GM19025 (cell line): ENCODE results near the gene SUN1.

Source experiments
- ATAC-seq: cut with Tn5 transposase; IDR thresholded peaks from one replicate; pipeline ENCODE4 v1.9.1; 2021; ENCODE audit warnings: mild to moderate bottlenecking, low read depth, moderate library complexity; ENCODE audit not compliant: unreplicated experiment

Gene SUN1

DNA sequence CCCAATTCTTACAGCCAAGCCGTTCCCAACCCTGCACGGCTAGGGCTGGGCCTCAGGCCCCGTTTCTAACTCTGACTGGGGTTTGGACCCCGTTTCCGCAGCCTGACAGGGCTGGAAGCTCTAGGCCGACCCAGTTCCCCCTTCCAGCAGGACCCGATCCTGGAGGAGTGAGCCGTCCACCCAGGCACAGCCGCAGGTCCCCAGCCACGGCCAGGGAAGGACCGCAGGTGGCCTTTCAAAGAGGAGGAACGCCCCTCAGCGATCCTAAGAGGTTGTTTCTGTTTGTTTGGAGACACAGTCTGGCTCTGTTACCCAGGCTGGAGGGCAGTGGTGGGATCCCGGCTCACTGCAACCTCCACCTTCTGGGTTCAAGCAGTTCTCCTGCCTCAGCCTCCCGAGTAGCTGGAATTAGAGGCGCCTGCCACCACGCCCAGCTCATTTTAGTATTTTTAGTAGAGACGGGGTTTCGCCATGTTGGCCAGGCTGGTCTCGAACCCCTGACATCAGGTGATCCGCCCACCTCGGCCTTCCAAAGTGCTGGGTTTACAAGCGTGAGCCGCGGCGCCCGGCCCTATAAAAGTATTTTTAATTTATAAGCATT lies 43.3 kb downstream of the SUN1 start:
- no peak for ATAC-seq

- peak; percentile 80 for ATAC-seq
Observed at GRCh38 chr7:876077-876971, 44.0 kb downstream of the SUN1 start, which contains the start of gene GET4. Gene GET4 (plus strand): TSS chr7:876554. CDS start chr7:876646, 92 bp downstream.

GRCh38 chr7:876972-877311 lies 44.7 kb downstream of the SUN1 start:
- peak; percentile 15 for ATAC-seq

DNA sequence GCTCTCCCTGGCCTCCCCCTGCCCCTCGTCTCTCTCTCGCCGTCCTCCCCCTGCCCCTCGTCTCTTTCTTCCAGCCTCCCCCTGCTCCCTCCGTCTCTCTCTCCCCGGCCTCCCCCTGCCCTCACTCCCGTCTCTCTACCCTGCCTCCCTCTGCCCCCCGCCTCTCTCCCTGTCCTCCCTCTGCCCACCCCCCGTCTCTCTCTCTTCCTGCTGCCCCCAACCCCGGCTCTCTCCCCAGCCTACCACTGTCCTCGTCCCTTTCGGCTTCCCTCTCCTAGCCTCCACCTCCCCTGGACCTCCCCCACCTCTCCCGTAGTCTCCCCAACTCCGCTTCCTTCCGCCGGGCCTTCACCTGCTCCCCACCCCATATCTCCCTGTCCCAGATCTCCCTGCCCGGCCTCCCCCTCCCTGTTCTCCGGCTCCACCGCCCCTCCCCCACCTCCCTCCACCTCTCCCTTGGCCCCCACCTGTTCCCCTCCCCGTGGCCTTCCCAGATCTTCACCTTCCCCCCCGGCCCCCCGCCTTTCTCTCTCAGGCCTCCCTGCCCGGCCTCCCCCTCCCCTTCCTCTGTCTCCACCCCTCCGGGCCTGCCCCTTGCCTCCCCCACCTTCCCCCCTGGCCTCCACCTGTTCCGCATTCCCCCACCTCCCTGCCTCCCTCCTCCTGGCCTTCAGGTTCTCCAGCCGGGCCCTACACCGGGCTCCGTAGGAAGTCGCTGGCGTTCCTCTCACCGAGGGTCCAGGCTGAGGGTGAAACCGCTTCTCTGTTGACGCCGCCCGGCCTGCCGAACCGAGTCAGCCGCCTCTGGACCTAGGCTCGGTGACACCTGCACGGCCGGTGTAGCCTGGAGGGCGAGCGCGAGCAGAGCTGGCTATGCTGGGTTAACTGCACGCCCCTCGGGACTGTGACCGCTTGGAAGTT lies 45.3 kb downstream of the SUN1 start:
- ATAC-seq: no peak

DNA sequence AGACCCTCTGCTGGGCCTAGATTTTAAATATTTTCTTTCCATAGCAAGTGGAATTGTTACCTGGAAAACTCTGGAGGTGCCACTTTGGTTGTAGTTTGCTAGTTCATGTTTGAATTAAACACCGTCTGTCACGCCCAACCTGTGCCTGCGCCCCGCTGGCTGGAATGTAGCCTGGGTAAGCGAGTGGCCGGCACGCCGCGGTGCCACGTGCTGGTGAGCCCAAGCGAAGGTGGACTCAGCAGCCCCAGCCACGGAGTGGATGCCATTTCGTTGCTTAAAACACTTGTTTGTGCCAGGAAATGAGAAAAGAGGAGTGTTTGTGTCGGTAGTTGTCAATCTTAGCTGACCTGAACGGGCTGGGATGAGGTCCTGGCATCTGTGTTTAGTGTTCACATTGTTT lies 46.8 kb downstream of the SUN1 start:
- no peak for ATAC-seq

DNA sequence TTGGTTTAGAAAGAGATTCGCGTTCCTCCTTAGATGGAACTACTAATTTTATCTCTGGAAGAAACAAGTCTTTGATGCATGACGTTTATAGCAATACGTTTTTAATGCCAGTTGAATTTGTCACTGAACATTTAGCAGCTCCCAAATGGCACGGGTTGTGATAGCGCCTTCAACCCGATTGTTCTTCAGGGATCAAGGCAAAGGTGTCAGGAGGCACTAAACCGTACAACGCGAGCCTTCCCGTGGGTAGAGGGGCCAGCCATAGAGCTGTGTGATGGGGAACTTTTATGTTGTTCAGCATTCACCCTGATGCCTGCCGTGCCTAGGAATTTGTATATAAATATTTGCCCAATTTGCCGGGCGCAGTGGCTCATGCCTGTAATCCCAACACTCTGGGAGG lies 47.4 kb downstream of the SUN1 start:
- no peak for ATAC-seq

GRCh38 chr7:880450-880849 lies 48.2 kb downstream of the SUN1 start:
- no peak for ATAC-seq

- ATAC-seq: no peak
Observed at GRCh38 chr7:881441-882234, 49.4 kb downstream of the SUN1 start.

- ATAC-seq: no peak
Observed at GRCh38 chr7:882336-883035, 50.2 kb downstream of the SUN1 start.

GRCh38 chr7:883055-884021 lies 51.1 kb downstream of the SUN1 start:
- ATAC-seq: no peak

DNA sequence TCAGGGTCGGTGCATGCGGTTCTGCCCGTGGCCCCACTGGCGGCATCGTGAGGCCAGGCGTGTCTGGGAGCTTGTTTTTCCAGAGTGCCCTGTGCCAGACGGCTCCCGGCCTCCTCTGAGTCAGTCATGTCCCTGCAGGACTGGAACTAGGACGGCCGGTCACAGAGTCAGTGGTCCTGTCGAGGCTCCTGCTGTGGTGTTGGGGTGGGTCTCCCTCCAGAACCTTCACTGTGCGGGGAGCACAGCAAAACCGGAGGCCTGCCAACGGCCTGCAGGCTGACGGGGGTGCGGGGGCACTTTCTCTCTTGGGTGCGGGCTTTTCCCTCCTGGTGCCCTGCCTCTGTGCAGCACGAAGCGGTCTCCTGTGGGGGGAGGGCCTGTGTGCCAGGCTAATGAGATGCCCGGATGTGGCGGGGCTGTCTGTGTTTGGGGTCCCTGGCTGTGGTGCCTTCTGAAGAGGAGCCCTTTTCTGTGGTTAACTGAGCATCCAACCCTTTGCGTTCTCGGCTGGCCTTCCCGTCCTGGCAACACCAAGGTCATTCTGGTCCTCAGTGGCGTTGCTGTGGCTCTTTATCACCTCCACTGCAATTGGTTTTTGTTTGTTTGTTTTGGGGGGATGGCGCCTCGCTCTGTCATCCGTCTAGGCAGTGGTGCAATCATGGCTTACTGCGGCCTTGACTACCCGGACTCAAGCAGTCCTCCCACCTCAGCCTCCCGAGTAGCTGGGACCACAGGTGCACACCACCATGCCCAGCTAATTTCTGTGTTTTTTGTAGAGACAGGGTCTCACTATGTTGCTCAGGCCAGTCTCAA lies 52.1 kb downstream of the SUN1 start:
- no peak for ATAC-seq

GRCh38 chr7:885261-885892 lies 53.1 kb downstream of the SUN1 start:
- no peak for ATAC-seq

DNA sequence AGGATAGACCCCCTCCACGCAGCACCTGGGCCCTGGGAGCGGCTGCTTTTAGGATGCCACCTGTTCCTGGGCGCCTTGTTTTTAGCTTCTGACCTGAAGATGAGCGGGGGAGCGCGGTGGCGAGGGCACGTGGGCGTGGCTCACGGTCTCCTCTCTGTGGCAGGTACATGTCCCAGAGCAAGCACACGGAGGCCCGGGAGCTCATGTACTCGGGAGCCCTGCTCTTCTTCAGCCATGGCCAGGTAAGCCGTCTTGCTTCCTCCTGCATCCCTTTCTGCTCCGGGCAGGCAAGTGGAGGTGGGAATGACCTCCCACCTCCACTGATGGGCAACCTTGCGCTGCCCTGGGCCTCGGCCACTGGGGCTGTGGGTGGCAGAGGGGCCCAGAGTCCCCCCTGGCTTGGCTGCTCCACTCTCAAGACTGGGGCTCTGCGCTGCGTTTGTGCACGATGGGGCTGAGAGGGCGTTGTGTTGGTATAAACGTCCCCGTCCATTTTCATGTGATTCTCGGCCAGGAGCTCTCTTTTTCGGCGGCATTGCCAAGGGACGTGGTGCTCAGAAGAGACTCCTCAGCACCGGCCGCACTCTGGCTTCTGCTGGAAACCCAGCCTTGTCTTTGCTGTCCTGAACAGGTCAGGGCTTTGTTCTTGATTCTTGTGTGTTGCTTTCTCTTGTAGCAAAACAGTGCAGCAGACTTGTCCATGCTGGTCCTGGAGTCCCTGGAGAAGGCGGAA lies 53.8 kb downstream of the SUN1 start:
- no peak for ATAC-seq

DNA sequence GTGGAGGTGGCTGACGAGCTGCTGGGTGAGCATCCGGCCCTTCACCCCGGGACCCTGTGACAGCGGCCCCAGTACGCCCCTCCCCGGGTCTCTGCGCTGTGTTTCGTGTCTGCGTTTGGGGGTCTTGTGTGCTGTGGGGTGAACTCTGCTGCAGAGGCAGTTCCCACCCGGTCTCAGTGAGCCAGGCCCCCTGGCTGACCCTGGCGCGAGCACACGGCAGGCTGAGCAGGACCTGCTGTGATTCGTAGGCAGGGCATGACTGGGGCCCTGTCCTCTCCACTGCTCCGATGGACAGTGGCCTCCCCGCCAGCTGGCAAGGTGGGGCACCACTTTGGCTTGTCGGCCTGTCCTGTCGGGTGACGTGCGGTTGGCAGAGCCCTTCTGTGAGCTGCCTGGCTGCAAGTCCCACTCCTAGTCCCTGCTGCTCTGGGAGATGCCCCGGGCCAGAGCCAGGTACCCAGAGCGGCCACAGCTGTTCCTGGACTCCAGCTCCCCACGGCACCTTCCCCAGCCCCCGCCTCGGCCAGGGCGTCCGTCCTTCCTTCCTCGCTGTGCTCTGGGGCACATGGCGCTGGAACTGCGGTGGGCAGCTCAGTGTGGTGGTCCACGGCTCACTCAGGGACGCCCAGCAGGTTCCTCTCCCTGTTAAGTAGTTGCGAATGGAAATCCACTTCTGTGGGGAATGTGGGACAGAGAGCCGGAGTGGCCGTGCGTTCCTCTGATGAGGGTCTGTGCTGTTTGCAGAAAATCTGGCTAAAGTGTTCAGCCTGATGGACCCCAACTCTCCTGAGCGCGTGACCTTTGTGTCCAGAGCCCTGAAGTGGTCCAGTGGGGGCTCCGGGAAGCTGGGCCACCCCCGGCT lies 54.6 kb downstream of the SUN1 start:
- ATAC-seq: no peak

- ATAC-seq: no peak
Observed at GRCh38 chr7:887488-887820, 55.2 kb downstream of the SUN1 start.
